ENCODE data around the gene AFF1.

The AFF1 gene

DNA sequence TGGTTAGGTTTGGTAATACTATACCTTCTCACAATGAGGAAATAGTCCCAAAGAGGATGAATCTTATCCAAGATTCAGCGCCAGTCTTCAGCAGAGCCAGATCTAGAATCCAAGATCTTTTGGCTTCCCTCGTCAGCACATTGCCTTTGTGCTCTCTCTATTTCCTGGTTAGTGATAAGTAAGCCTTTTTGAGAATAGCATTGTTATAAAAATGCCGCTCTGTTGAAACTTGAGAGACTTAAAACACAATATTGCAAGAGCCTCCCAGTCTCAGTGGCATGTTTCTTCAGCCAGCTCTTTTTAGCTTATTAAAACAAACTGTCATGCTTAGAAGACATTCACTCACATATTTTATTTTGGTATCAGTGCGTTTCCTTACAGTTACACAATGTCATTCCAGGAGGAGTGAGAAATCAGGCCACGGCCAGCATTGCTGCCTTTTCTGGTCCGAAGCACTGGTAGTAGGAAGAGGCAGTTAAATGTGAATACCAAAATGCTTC is 144.2 kb downstream of the AFF1 start:
- H3K4ac ChIP-seq (ENCODE audit: low read depth, low read length) = no peak overlapping the region
- no peaks in the 10 kb centered on the region for H3K4me1 ChIP-seq (ENCODE audit: control insufficient read depth in 1 of 2, insufficient read depth in 2 of 2, low read length in 2 of 2)
- H2BK120ac ChIP-seq (ENCODE audit: insufficient read depth, low read length, poor library complexity) = no peak overlapping the region
- no peak overlapping the region for H3K23ac ChIP-seq (ENCODE audit: low read length)
- H4K12ac ChIP-seq (ENCODE audit: low read depth, low read length) = no peak overlapping the region
- no peaks in the 10 kb centered on the region for H3K9me3 ChIP-seq (ENCODE audit: insufficient read depth, low read depth, low read length)
- no peak overlapping the region for H3K4me2 ChIP-seq (ENCODE audit: low read length)
- H3K4me3 ChIP-seq (ENCODE audit: low read depth, low read length) = no peak overlapping the region
- H3K18ac ChIP-seq (ENCODE audit: low read length) = no peak overlapping the region
- H3K79me2 ChIP-seq (ENCODE audit: control insufficient read depth, insufficient read depth, low read length, poor library complexity) = no peaks in the 10 kb centered on the region
- H4K8ac ChIP-seq (ENCODE audit: low read depth, low read length) = no peak overlapping the region
- H3K36me3 ChIP-seq (ENCODE audit: control insufficient read depth in 1 of 2, insufficient read depth in 2 of 2, low read length in 2 of 2) = no peaks in the 10 kb centered on the region
- H2AK5ac ChIP-seq (ENCODE audit: low read length) = no peak overlapping the region
- no peak overlapping the region for H2BK5ac ChIP-seq (ENCODE audit: low read depth, low read length, poor library complexity)
- H2AFZ ChIP-seq (ENCODE audit: insufficient read depth, low read length, poor library complexity) = no peak overlapping the region
- H3K27me3 ChIP-seq (ENCODE audit: insufficient read depth, low read length) = no peaks in the 10 kb centered on the region
- no peak overlapping the region for H3K27ac ChIP-seq (ENCODE audit: low read depth, low read length)
- no peak overlapping the region for H2BK12ac ChIP-seq (ENCODE audit: low read length)
- no peaks in the 10 kb centered on the region for H3K79me1 ChIP-seq (ENCODE audit: low read length)
- no peak overlapping the region for H4K91ac ChIP-seq (ENCODE audit: low read depth, low read length)
- WGBS (ENCODE audit: extremely low coverage, insufficient coverage, insufficient read length) = no CpG with 5 or more reads among the region's 6 CpGs
- H3K9ac ChIP-seq (ENCODE audit: low read length) = no peak overlapping the region
- DNase-seq = peak; percentile 50 to 74
- no peak overlapping the region for H3K14ac ChIP-seq (ENCODE audit: low read length)

DNA sequence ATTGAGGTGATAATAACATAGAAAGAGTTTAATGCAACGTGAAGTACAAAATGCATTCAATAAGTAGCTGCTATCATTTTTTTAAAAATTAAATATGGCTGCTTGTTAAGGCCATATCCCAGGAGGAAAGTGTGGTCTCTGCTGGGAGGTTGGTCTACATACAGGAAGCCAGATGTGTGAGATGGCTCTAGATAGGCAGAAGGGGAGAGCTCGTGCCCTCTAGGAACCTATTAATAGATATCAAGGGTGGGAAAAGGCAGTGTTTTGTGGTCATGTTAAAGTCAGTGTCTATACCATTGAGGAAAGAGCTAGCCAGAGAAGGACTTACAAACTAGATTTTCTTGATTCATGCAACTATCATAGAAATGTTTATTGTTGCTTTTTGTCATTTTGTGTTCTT is 145.2 kb downstream of the AFF1 start:
- no peak overlapping the region for H2BK5ac ChIP-seq (ENCODE audit: low read depth, low read length, poor library complexity)
- no peak for DNase-seq
- H3K9me3 ChIP-seq (ENCODE audit: insufficient read depth, low read depth, low read length) = no peaks in the 10 kb centered on the region
- H3K4ac ChIP-seq (ENCODE audit: low read depth, low read length) = no peak overlapping the region
- H3K27ac ChIP-seq (ENCODE audit: low read depth, low read length) = no peak overlapping the region
- H3K4me2 ChIP-seq (ENCODE audit: low read length) = no peak overlapping the region
- H3K14ac ChIP-seq (ENCODE audit: low read length) = no peak overlapping the region
- no peak overlapping the region for H3K23ac ChIP-seq (ENCODE audit: low read length)
- H3K79me1 ChIP-seq (ENCODE audit: low read length) = no peaks in the 10 kb centered on the region
- H3K9ac ChIP-seq (ENCODE audit: low read length) = no peak overlapping the region
- H4K91ac ChIP-seq (ENCODE audit: low read depth, low read length) = no peak overlapping the region
- H3K27me3 ChIP-seq (ENCODE audit: insufficient read depth, low read length) = no peaks in the 10 kb centered on the region
- no peaks in the 10 kb centered on the region for H3K4me1 ChIP-seq (ENCODE audit: control insufficient read depth in 1 of 2, insufficient read depth in 2 of 2, low read length in 2 of 2)
- no peak overlapping the region for H3K18ac ChIP-seq (ENCODE audit: low read length)
- no peak overlapping the region for H4K12ac ChIP-seq (ENCODE audit: low read depth, low read length)
- H2BK12ac ChIP-seq (ENCODE audit: low read length) = no peak overlapping the region
- H2AK5ac ChIP-seq (ENCODE audit: low read length) = no peak overlapping the region
- no peaks in the 10 kb centered on the region for H3K79me2 ChIP-seq (ENCODE audit: control insufficient read depth, insufficient read depth, low read length, poor library complexity)
- no CpG with 5 or more reads among the region's 2 CpGs for WGBS (ENCODE audit: extremely low coverage, insufficient coverage, insufficient read length)
- H3K4me3 ChIP-seq (ENCODE audit: low read depth, low read length) = no peak overlapping the region
- no peak overlapping the region for H2AFZ ChIP-seq (ENCODE audit: insufficient read depth, low read length, poor library complexity)
- H2BK120ac ChIP-seq (ENCODE audit: insufficient read depth, low read length, poor library complexity) = no peak overlapping the region
- no peak overlapping the region for H4K8ac ChIP-seq (ENCODE audit: low read depth, low read length)
- H3K36me3 ChIP-seq (ENCODE audit: control insufficient read depth in 1 of 2, insufficient read depth in 2 of 2, low read length in 2 of 2) = no peaks in the 10 kb centered on the region

DNA sequence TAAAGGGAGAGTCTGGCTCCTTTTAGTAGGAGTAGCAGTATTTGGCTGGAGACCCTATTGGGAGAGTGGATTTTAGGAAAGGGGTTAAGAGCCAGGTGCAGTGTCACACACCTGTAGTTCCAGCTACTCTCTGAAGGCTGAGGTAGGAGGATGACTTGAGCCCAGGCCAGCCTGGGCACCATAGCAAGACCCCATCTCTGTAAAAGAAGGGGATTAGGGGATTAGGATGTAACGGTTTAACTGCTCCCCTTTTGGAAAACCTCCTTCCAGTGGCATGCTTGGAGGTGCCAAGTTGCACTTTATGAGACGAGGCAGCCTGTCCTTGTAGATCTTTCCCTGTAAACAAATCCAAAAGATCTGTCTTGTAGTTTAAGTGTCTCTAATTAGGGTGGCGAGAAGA is 145.7 kb downstream of the AFF1 start:
- Histone ChIP-seq H3K27me3 (ENCODE audit: insufficient read depth, low read length) (no peaks in the 10 kb centered on the region), H4K8ac (ENCODE audit: low read depth, low read length) (no peak overlapping the region), H3K9me3 (ENCODE audit: insufficient read depth, low read depth, low read length) (no peaks in the 10 kb centered on the region), H4K91ac (ENCODE audit: low read depth, low read length) (no peak overlapping the region), H3K4me3 (ENCODE audit: low read depth, low read length) (no peak overlapping the region), H3K23ac (ENCODE audit: low read length) (peak overlapping the region; percentile 94), H3K79me1 (ENCODE audit: low read length) (no peaks in the 10 kb centered on the region), H2AFZ (ENCODE audit: insufficient read depth, low read length, poor library complexity) (no peak overlapping the region), H3K14ac (ENCODE audit: low read length) (no peak overlapping the region), H2BK12ac (ENCODE audit: low read length) (no peak overlapping the region), H2BK120ac (ENCODE audit: insufficient read depth, low read length, poor library complexity) (no peak overlapping the region), H3K4ac (ENCODE audit: low read depth, low read length) (no peak overlapping the region), H3K36me3 (ENCODE audit: control insufficient read depth in 1 of 2, insufficient read depth in 2 of 2, low read length in 2 of 2) (no peaks in the 10 kb centered on the region), H2BK5ac (ENCODE audit: low read depth, low read length, poor library complexity) (no peak overlapping the region), H3K18ac (ENCODE audit: low read length) (no peak overlapping the region), H4K12ac (ENCODE audit: low read depth, low read length) (no peak overlapping the region), H2AK5ac (ENCODE audit: low read length) (no peak overlapping the region), H3K9ac (ENCODE audit: low read length) (no peak overlapping the region), H3K27ac (ENCODE audit: low read depth, low read length) (no peak overlapping the region), H3K79me2 (ENCODE audit: control insufficient read depth, insufficient read depth, low read length, poor library complexity) (no peaks in the 10 kb centered on the region), H3K4me2 (ENCODE audit: low read length) (no peak overlapping the region), H3K4me1 (ENCODE audit: control insufficient read depth in 1 of 2, insufficient read depth in 2 of 2, low read length in 2 of 2) (no peaks in the 10 kb centered on the region)
- no peak for DNase-seq
- WGBS (ENCODE audit: extremely low coverage, insufficient coverage, insufficient read length) = no CpG with 5 or more reads among the region's 3 CpGs

DNA sequence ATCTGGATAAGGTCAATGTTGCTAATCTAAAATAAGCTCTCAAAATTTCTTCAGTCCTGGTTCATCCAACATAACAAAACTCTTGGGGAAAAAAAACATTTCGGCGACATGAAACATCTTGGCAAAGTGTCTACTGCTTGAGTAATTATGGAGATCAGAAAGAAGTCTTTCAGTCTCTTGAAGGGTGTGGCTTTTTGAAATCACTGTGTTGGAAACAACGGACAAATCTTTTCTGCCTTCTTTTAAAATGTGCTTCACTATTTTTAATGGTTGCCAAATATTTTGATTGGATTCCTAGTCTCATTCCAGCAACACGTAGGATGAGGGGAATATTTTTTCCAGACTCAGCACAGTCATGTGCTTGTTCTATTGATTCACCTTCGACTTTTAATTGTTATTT is 147.0 kb downstream of the AFF1 start:
- Histone ChIP-seq H3K9me3 (ENCODE audit: insufficient read depth, low read depth, low read length) (no peaks in the 10 kb centered on the region), H3K4me1 (ENCODE audit: control insufficient read depth in 1 of 2, insufficient read depth in 2 of 2, low read length in 2 of 2) (peaks cover 0 to under 1% of the 10 kb centered on the region in 2 experiments), H4K8ac (ENCODE audit: low read depth, low read length) (no peak overlapping the region), H3K27me3 (ENCODE audit: insufficient read depth, low read length) (no peaks in the 10 kb centered on the region), H2BK12ac (ENCODE audit: low read length) (no peak overlapping the region), H4K12ac (ENCODE audit: low read depth, low read length) (no peak overlapping the region), H2BK120ac (ENCODE audit: insufficient read depth, low read length, poor library complexity) (no peak overlapping the region), H2AK5ac (ENCODE audit: low read length) (no peak overlapping the region), H3K27ac (ENCODE audit: low read depth, low read length) (no peak overlapping the region), H3K79me1 (ENCODE audit: low read length) (no peaks in the 10 kb centered on the region), H3K23ac (ENCODE audit: low read length) (no peak overlapping the region), H2AFZ (ENCODE audit: insufficient read depth, low read length, poor library complexity) (no peak overlapping the region), H3K4me3 (ENCODE audit: low read depth, low read length) (no peak overlapping the region), H3K79me2 (ENCODE audit: control insufficient read depth, insufficient read depth, low read length, poor library complexity) (no peaks in the 10 kb centered on the region), H3K18ac (ENCODE audit: low read length) (no peak overlapping the region), H3K9ac (ENCODE audit: low read length) (no peak overlapping the region), H3K36me3 (ENCODE audit: control insufficient read depth in 1 of 2, insufficient read depth in 2 of 2, low read length in 2 of 2) (no peaks in the 10 kb centered on the region), H3K14ac (ENCODE audit: low read length) (no peak overlapping the region), H2BK5ac (ENCODE audit: low read depth, low read length, poor library complexity) (no peak overlapping the region), H3K4ac (ENCODE audit: low read depth, low read length) (no peak overlapping the region), H3K4me2 (ENCODE audit: low read length) (no peak overlapping the region), H4K91ac (ENCODE audit: low read depth, low read length) (no peak overlapping the region)
- WGBS (ENCODE audit: extremely low coverage, insufficient coverage, insufficient read length) = no CpG with 5 or more reads among the region's 5 CpGs
- no peak for DNase-seq

All from trophoblast cell (in vitro differentiated cells and primary cell).